ENCODE results near the gene ZNF384.

GRCh38 chr12:6688999-6689882 is at the start of gene ZNF384:
- TF ChIP-seq GATA2 (IDR thresholded peaks at IDR 0.05; ENCODE audit: low read depth, low read length) (peak; percentile 25; the same call in 1 of the 2 replicates), GATA3 (IDR thresholded peaks at IDR 0.05; ENCODE audit: low read depth, low read length) (no peak)

All from SH-SY5Y (cell line).